HS-27A (cell line): ENCODE measurements around the gene SHROOM1.

Experiments
- DNase-seq: peaks from one replicate; pipeline ENCODE4 v3.0.0-alpha.2; 2012; ENCODE audit warnings: low read depth, missing footprints

Gene SHROOM1

DNA sequence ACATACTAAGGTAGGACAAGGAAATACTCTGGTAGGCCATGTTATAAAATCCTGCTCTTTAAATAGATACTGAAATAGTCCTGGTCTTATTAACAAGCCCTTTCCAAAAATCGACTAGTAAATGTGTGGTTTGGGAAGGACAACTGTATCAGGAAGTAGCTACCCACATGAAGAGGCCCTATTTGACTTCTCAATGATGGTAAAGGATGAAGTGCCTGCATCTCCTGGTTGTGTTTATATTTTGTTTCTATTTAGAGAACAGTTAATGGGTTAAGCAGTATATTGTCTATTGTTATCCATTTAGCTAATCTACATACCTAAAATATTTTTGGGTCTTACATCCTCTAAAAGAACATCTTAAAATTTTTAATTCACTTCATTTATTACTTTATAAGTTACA is 23.3 kb upstream of the SHROOM1 start:
- no peak for DNase-seq

DNA sequence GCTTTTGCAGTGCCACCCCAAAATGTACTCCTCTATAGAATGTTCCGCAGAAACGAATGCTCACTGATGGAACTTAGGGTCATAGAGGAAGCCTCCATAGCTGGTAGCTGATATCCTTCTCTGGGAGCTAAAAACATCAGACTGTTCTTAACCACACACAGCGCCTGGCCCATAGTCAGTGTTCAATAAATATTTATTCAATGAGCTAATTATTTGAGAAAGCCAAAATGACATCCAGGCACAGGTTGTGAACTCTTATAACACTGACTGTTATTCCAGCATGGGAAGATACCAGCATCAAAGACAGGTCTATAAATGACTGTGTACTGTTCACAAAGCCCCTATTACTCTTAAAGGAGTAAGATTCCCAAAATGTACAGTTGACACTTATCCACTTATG is 22.9 kb upstream of the SHROOM1 start:
- no peak for DNase-seq

DNA sequence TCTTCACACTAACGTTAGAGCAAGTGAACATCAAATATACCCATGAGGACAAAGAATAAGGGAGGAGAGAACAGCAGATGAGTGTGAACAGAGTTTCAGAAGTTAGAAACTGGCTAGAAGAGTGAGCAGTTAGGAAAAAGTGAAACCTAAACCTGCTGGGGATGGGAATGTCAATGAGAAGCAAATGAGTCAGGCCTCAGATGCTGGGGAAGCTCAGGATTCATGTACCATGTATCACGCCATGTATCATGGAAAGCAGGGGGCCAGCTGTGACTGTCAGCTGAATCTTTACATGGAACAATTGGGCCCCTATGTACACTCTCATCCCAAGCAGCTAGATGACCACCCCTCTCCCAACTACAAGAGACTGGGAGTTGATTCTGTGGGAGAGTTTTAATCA is 19.6 kb upstream of the SHROOM1 start:
- no peak for DNase-seq

DNA sequence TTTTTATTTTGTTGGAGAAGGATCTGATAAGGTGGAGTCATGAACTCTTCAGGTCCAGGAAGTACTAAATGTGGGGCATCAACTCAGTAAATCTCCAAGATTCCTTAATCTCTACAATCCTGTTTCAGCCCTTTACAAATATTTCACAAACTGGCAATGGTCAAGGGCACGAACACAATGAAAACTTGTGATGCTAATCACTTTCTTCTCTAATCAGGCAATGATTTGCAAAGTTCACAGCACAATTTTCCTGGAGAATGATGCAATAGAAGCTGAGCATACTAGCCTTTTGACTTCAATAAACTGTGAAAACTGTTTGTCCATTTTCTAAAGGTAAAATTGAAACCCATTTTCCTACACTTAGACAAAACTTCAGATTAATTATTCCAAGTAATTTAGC is 18.9 kb upstream of the SHROOM1 start:
- no peak for DNase-seq

DNA sequence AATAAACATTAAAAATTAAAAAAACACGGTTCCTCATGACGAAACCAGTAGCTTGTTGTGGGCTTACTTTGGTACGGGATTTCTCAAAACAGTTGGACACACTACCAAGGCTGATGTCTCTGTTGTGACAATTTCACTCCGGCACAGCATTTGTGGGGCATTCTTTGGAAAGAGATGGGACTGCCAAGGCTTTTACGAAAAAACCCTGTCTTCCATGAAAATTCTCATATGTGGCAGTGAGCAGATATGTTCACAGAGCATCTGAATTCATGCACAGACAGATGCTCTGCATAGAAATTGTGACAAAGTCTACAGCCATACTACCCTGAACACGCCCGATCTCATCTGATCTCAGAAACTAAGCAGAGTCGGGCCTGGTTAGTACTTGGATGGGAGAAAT is 17.8 kb upstream of the SHROOM1 start:
- DNase-seq, result no peak

DNA sequence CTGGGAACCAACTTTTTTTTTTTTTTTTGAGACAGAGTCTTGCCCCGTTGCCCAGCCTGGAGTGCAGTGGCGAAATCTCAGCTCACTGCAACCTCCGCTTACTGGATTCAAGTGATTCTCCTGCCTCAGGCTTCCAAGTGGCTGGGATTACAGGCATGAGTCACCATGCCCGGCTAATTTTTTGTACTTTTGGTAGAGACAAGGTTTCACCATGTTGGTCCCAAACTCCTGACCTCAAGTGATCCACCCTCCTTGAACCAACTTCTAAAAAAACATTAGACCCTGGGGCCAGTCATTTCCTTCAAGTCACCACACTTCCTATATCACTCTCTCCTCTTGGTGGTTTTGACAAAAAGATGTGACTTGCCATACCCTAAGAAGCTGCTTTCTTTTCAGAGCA is 10.9 kb upstream of the SHROOM1 start:
- DNase-seq, result no peak

DNA sequence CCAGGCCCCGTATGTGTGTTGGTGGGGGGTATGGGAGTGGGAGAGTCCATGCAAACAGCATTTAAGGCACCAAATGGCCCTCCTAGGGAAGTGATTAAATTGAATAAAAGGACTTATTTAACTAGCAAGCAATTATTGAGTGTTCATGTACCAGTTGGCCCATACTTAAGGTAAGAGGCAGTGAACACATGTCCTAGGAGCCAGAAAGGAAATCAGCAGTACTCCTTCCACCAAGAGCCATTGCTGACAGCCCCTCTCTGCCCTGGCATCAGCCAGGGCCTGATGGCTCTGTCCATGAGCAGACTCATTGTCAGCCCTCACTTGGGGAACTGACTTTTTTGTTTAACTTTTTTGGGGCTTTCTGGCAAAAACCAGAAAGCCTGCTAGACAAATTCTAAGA is 10.4 kb upstream of the SHROOM1 start:
- no peak for DNase-seq

DNA sequence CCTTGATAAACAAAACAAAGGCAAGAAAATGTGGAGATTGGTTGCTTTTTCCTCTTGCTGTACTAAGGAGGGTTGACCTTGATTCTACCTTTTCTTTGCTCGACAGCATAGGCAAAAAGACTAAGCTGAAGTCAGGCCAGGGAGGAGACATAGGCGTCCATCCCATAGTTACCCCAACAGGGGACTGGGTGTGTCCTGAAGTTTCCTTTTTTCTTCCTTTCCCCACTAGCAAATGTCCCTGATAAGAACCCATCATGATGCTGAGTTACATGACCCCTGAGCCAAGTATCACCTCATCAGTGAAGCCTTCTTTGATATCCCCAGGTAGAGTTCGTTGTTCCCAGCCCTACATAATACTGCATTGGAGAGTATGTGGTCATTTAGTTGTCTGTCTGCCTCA is 9.9 kb upstream of the SHROOM1 start:
- DNase-seq, result no peak

DNA sequence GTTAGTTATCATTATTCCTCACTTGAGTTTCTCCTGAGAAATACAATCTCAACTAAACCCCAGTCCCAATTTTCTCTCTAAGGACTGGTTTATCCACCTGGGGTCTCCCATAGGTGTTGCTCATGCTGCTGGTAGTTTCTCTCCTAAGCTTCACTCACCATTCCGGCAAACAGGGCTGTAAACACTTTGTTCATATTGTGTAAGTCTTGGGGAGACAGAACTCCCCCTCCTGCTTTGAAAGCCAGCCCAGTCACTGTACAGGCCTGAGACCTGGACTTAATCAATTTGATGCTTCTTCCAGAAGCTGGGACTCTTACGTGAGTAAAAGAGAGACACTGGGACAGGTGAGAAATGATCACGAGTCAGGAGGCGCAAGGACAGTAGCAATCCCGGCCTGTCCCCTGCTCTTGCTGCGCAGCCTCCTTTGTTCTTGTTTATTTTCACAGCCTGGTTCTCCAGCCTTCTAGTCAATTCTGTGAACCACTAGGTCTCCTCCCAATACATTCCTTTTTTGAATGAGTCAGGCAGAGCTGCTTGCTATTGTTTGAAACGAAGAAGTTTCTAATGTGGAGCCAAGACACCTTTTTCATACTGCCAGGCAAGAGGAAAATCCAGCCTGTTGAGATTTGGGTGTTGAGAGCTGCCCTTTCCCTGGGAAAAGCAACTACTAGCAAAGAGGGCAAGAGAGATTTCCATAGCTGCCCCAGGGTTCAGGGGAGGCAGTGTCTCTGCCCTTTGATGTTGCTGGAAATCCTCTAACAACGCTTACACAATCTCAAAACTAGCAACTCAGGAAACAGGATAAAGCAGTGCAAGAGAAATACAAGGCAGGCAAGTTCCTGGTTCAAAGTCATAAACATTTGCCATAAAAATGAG is 9.2 kb upstream of the SHROOM1 start:
- DNase-seq, result no peak

DNA sequence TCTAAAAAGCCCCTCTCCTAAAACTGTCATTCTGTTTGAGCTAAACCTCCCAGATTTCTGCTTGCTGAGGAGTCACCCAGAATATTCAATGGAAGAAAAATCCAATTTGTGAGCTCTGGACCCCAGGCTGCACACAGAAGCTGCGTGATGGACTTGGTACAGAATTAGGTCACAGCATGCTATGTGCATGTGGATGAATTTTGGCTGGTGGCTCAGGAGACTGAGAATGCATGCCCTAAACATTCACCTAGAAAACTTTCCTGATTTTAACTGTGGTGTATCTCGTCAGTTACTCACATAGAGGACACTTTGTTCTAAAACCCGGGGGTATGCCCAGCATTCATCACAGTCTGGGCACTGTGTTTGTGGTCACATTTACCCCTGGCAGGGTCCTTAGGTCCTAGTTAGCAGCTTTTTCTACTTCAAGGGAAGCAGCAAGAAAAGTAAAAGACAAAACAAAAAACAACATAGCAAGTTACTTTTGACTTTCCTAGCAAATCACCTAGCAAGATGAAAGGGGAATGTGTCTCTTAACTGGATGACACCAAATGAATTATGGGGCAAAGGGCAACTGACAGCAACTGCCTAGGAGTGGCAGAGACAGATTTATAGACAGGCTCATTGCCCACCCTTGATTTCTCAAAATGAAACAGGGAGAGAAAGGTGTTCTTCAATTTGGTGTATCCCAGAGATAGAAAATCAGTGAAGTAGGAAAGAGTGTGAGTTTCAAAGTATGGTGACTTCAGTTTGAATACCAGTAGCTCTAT is 8.3 kb upstream of the SHROOM1 start:
- no peak for DNase-seq

DNA sequence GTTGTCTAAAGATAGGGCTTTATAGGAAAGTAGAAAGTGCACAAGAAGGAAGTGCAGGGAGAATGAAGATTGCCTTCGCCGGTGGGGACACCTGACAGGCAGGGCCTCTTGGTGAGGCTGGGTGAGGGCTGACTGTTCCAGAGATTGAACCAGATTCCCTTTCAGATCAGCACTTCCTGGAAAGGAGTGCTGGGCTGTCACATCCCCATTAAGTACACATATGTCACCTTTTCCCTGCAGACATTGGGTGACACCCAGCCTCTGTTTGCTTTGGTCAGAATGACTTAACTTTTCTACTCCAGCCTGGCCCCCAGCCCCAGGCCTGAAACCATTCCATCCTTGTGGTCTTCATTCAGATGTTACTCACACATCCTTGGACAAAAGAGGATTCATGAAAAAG is 7.4 kb upstream of the SHROOM1 start:
- no peak for DNase-seq

DNA sequence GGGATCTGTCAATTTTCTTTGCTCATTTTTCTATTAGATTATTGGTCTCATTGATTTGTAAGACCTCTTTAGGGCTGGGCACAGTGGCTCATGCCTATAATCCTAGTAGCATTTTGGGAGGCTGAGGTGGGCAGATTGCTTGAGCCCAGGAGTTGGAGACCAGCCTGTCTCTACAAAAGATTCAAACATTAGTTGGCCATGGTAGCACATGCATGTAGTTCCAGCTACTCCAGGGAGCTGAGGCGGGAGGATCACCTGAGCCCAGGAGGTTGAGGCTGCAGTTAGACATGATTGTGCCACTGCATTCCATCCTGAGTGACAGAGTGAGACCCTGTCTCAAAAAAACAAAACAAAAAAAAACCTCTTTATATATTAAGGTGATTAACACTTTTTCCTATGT is 6.4 kb upstream of the SHROOM1 start:
- DNase-seq, result no peak

DNA sequence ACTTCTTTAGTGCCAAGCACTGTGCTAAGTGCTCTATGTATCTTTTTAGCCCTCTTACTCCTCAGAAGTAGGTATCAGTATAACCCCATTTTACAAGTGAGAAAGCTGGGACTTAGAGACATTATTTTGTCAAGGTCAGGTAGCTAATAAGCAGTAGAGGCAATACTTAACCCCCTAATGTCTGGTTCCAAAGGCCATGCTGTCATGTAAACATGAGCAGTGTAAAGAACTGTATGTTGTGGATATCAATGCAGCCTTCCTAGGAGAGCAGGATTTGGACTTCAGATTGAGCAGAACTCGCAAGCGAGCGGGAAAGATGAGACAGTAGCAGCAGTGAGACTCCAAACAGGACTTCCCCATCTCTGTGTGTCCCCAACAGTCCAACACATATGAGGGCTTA is 3.6 kb upstream of the SHROOM1 start:
- DNase-seq, result no peak

DNA sequence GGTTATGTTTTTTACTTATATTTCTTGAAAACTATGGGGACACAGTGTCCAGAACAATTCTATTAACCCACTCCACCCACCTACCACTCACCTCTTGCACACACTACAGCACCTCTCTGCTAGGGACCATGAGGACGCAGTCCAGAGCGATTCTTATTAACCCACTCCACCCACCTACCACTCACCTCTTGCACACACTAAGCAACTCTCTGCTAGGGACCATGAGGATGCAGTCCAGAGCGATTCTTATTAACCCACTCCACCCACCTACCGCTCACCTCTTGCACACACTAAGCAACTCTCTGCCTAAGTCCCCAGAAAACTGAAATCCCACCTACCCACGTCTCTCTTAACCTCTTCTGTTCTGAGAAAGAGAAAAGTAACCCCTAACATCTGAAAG is 2.2 kb upstream of the SHROOM1 start:
- no peak for DNase-seq

DNA sequence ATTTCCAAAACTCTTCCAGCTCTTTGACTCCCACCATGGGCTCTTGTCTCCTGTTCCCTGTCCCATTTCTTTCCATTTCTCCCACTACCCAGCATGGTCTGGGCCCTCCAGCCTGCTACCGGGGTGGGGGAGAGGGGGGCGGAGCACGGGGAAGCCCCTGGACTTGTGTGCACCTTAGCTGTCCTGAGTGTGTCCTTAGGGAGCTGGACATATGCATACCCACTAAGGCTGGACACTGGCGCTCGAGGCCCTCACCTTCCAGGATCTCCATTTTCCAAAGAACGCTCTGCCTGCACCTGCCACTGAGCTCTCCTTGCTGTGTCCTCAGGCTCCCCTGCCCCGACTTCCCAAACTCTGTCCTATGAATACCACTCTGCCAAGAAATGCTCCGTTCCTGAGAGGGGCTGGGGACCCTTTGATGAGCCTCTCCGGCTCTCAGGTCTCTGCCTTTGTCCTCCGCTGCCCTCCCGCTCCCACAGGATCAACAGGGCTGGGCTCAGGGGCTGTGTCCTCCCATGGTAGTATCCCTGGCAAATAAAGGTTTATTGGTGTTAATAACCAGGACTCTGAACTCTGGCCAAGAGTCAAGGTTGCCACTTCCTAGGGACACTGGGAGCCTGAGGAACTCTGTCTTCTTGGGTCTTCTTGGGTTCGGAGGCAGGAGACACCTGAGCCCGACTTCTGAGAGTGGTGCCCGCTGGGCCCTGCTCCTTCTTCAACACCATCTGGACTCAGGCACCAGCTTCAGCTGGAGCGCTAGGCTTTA is 831 bp upstream of the SHROOM1 start:
- DNase-seq, result no peak

DNA sequence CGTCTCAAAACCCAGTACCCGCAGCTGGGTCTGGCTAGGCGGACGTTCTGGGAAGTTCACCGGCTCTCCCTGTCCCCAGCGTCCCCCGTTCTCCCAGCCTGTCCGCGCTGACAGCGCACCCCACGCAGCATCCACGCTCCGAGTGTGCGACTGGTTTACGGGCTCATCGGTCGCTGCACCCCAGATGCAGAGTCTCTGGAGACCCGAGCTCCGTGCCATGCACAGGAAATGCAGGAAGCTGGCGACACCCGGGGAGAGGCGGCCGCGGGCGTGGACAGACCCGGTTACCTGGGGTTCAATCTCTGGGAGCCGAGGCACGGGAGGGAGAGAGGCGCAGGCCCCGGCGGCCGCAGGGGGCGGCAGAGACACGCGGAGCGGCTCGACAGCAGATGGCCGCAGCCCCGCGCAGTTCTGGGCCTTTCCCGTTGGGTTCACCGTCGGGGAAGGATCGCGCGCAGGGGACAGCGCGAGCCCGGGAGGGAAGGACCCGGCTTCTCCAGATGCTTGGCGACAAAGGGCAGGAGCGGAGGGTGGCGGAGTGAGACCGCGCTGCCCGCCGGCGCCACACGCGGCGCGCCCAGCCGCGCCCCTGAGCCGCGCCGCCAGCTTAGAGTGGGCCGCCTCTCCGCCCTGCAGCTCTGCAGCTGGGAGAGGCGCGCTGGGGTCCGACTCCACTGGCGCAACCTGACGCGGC is 558 bp downstream of the SHROOM1 start:
- DNase-seq, result no peak

DNA sequence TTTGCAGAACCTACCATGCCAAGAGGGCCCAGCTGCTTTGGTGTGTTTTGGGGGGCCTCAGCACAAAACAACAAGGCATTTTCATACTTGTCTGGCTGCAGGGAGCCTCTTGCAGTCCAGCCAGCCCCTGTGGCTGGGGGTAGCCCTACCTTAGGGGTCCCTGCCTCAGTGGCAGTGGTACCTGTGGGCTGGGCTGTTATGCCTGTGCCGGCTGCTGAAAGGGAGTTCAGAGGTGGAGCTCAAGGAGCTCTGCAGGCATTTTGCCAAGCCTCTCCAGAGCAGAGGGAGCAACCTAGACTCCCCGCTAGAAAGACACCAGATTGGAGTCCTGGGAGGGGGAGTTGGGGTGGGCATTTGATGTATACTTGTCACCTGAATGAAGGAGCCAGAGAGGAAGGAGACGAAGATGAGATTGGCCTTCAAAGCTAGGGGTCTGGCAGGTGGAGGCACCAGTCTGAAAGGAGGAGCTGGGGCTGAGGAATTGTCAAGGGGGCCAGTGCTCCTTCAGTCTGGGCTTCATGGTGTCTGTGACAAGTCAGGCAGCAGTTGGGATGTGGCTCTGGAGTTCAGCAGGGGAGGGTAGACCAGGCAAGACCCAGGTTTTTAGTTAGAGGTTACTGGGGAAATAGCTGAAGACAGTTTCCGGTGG is 1.5 kb downstream of the SHROOM1 start:
- DNase-seq, result no peak

DNA sequence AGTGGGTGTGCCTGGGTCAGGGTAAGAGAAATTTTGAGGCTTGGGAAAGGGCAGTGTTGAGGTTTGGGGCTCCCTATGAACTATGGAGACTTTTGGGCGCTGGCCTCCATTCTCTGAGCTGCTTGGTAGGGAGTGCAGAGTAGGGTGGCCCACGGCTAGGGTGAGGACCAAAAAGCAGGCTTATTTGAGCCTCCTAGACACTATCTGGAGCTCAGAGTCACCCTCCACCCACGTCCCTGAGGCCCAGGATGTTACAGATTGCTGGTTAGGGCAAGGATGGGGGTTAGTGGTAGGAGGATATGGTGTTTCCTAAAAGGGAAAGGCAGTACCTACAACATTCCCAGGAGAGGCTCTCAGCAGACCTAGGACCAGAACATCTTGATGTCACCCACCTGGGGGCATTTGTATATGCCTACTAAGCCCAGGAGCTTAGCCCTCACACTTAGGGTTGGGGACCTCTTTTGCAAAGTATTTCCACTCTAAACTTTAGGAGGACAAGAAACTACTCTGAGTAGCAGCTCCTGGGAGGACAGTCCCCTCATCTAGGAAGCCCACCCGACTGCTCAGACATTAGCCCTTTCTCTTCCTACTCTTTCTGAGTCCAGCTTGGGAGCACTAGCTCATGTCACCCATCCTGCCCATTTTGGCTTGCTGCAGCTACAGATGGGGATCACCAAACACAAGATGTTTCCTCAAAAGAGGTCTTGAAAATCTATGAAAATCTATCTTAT is 2.3 kb downstream of the SHROOM1 start:
- no peak for DNase-seq

DNA sequence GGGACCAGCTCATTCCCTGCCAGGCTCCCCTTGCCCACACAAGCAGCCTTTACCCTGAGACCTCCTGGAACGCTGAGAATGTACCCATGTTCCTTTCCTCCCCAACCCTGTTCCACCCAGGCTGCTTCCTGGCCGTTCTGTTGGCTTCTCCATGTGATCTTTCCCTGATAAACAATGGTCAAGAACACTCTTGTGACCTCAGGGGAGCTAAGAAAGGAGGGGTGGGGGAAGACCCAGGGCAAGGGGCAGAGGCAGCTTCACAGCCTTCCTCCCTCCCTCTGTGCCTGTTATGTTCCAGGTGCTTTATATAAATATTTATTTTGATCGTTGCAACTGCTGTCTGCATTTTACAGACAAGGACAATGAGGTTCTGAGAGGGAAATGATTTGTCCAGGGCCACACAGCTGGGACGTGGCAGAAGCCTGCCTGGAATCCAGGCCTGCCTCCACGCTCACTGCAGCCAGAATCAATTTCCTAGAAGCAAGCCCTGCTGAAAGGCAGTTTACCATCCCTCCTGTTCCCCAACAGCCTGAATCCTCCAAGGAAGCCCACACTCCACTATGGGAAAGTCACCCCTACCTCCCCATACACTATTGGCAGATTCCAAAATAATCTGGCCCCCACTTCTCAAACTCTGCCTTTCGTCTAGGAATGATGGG is 3.9 kb downstream of the SHROOM1 start:
- DNase-seq, result no peak

DNA sequence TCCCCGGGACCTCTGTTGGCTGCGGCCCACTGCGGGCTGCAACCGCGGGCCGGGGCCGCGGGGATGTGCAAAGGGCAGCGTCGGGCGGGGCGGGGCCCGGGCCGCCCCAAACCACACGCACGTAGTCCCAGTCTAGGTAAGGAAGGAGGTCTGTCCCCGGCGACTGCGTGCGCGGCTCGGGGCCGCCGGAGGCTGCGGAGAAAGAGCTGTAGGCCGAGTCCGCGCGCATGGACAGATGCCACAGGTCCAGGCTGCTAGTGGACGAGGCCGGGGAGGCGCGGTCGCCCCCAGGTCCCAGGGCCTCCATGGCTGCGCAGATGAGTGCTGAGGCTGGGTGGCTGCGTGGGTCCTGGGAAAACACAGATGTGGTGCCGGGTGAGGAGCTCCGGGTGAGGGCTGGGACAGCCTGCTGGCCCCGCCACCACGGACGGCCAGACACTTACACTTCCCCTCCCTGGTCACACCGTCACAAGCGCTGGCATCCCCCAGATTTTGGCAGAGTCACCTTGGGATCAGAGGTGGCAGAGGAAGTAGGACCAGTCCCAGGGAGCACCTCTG is 4.5 kb downstream of the SHROOM1 start:
- DNase-seq, result no peak
